Caco-2 (cell line): ENCODE results near the gene TTC21A. TPM values are rescaled to one million over a fixed set of nuclear protein-coding genes. Genes with fewer than 3 reads are reported as not detected.

Experiments
- BruUV-seq: library from RNA; stranded (reverse); fragments of 400-500 nt; replicated peaks from 2 replicates; lab custom pipeline; 2021; lab: Mats Ljungman, UMichigan
- CTCF ChIA-PET: fragments of 300-600 bp; sonication (Branson Sonifier 250); formaldehyde crosslinking; loops from one replicate; lab custom pipeline; 2022; ENCODE audit warnings: antibody characterized with exemption; lab: Charles Lee
- POLR2A ChIA-PET: fragments of 300-600 bp; sonication (Branson Sonifier 250); formaldehyde crosslinking; loops from one replicate; lab custom pipeline; 2022; ENCODE audit warnings: antibody characterized with exemption; lab: Charles Lee
- DNase-seq, 2 experiments: peaks; one replicate each; pipeline versions ENCODE4 v3.0.0 to v3.0.0-alpha.2; 2020 to 2022
- H3K27me3 ChIP-seq: replicated peaks from 2 replicates; pipeline ENCODE4 v1.6.0; 2011; ENCODE audit warnings: low read length; ENCODE audit not compliant: control insufficient read depth, insufficient read depth
- H3K36me3 ChIP-seq: 2 replicates; pipeline ENCODE4 v1.5.1; 2011; ENCODE audit warnings: low read length; ENCODE audit not compliant: control insufficient read depth, insufficient read depth
- H3K4me1 ChIP-seq: fragments of 250-450 bp; sonication (Bioruptor Pico); 2 replicates; pipeline ENCODE4 v1.5.1; 2020; ENCODE audit warnings: mild to moderate bottlenecking
- H3K4me3 ChIP-seq: 2 replicates; pipeline ENCODE4 v1.5.1; 2011; ENCODE audit warnings: low read depth, mild to moderate bottlenecking, control low read depth, low read length
- H3K9me3 ChIP-seq: fragments of 250-450 bp; sonication (Bioruptor Pico); 2 replicates; pipeline ENCODE4 v1.5.1; 2020; ENCODE audit warnings: mild to moderate bottlenecking, moderate library complexity
- H3K27ac Mint-ChIP-seq: one replicate; pipeline ENCODE4 v1.8.0; 2022; ENCODE audit warnings: mixed read lengths; ENCODE audit not compliant: unreplicated experiment
- H3K27me3 Mint-ChIP-seq: one replicate; pipeline ENCODE4 v1.8.0; 2022; ENCODE audit warnings: mixed read lengths; ENCODE audit not compliant: insufficient read depth, unreplicated experiment
- H3K36me3 Mint-ChIP-seq: one replicate; pipeline ENCODE4 v1.8.0; 2022; ENCODE audit warnings: mild to moderate bottlenecking, mixed read lengths; ENCODE audit not compliant: insufficient read depth, unreplicated experiment
- H3K4me1 Mint-ChIP-seq: one replicate; pipeline ENCODE4 v1.8.0; 2022; ENCODE audit warnings: low read depth, mixed read lengths; ENCODE audit not compliant: unreplicated experiment
- H3K4me3 Mint-ChIP-seq: one replicate; pipeline ENCODE4 v1.8.0; 2022; ENCODE audit warnings: mild to moderate bottlenecking, moderate library complexity, mixed read lengths; ENCODE audit not compliant: unreplicated experiment
- H3K9me3 Mint-ChIP-seq: one replicate; pipeline ENCODE4 v1.8.0; 2022; ENCODE audit warnings: mixed read lengths; ENCODE audit not compliant: unreplicated experiment
- CTCF ChIP-seq, 2 experiments: fragments of 200-600 bp in 1 of 2; IDR thresholded peaks; 1 replicate in 1 of 2; 2 replicates in 1 of 2; pipeline versions ENCODE4 v1.5.1 to v1.8.0; 2011 to 2022; ENCODE audit warnings: antibody characterized with exemption in 1 of 2, control low read depth in 1 of 2, inconsistent platforms in 1 of 2, low read depth in 1 of 2, low read length in 1 of 2, mild to moderate bottlenecking in 1 of 2, moderate library complexity in 1 of 2; ENCODE audit not compliant: insufficient read depth in 1 of 2, severe bottlenecking in 1 of 2, unreplicated experiment in 1 of 2
- intact Hi-C: fragments of 100-400 bp; cut with micrococcal nuclease; formaldehyde crosslinking; loops from one replicate; pipeline ENCODE4 v1.10.0; 2022; ENCODE audit not compliant: unreplicated experiment
- total RNA-seq: library from RNA; stranded (reverse); gene quantifications from 2 replicates; pipeline ENCODE4 v1.2.3, GENCODE V29; 2022

TTC21A gene
- total RNA-seq, 1 experiment from 2014 or later, result 4.0 TPM

- H3K4me1 Mint-ChIP-seq, result peaks cover 18% of the 10 kb centered on the region
- no peak for TF ChIP-seq CTCF (IDR thresholded peaks at IDR 0.05; ENCODE audit: insufficient read depth in 1 of 2, low read depth in 1 of 2, low read length in 1 of 2, severe bottlenecking in 1 of 2, unreplicated experiment in 1 of 2)
- DNase-seq, result peak in 1 of 2 experiments; percentile 46
- POLR2A ChIA-PET, result no interaction called here
- Histone ChIP-seq H3K27me3 (no peaks in the 10 kb centered on the region), H3K36me3 (peaks cover 2% of the 10 kb centered on the region), H3K9me3 (no peaks in the 10 kb centered on the region), H3K4me3 (no peak overlapping the region), H3K4me1 (peaks cover 11% of the 10 kb centered on the region)
- no peaks in the 10 kb centered on the region for H3K9me3 Mint-ChIP-seq
- H3K4me3 Mint-ChIP-seq, result no peak overlapping the region
- H3K27ac Mint-ChIP-seq, result peak overlapping the region; percentile 35
- CTCF ChIA-PET, result no interaction called here
- no TSS peak for BruUV-seq
- intact Hi-C loops, result no loop called here
- H3K27me3 Mint-ChIP-seq, result no peaks in the 10 kb centered on the region
- H3K36me3 Mint-ChIP-seq, result peaks cover 52% of the 10 kb centered on the region
These were observed 33.9 kb downstream of the TTC21A start for GRCh38 chr3:39141171-39141995.

GRCh38 chr3:39142067-39142466 lies 34.6 kb downstream of the TTC21A start:
- POLR2A ChIA-PET, result no interaction called here

More at GRCh38 chr3:39142067-39142466, 34.6 kb downstream of the TTC21A start:
- H3K27ac Mint-ChIP-seq, result no peak overlapping the region
- peaks cover 2% of the 10 kb centered on the region for H3K36me3 ChIP-seq
- no peak overlapping the region for H3K4me3 ChIP-seq
- H3K9me3 ChIP-seq, result no peaks in the 10 kb centered on the region
- H3K4me1 ChIP-seq, result peaks cover 18% of the 10 kb centered on the region
- intact Hi-C loops, result no loop called here
- peaks cover 59% of the 10 kb centered on the region for H3K36me3 Mint-ChIP-seq
- no peak overlapping the region for H3K4me3 Mint-ChIP-seq
- DNase-seq, result no peak
- peaks cover 24% of the 10 kb centered on the region for H3K4me1 Mint-ChIP-seq
- CTCF ChIA-PET, result no interaction called here
- BruUV-seq, result no TSS peak
- H3K9me3 Mint-ChIP-seq, result no peaks in the 10 kb centered on the region
- H3K27me3 Mint-ChIP-seq, result no peaks in the 10 kb centered on the region
- no peaks in the 10 kb centered on the region for H3K27me3 ChIP-seq
- TF ChIP-seq CTCF (IDR thresholded peaks at IDR 0.05; ENCODE audit: insufficient read depth in 1 of 2, low read depth in 1 of 2, low read length in 1 of 2, severe bottlenecking in 1 of 2, unreplicated experiment in 1 of 2), result no peak
